ENCODE data around the gene GNG11.

Gene GNG11

DNA sequence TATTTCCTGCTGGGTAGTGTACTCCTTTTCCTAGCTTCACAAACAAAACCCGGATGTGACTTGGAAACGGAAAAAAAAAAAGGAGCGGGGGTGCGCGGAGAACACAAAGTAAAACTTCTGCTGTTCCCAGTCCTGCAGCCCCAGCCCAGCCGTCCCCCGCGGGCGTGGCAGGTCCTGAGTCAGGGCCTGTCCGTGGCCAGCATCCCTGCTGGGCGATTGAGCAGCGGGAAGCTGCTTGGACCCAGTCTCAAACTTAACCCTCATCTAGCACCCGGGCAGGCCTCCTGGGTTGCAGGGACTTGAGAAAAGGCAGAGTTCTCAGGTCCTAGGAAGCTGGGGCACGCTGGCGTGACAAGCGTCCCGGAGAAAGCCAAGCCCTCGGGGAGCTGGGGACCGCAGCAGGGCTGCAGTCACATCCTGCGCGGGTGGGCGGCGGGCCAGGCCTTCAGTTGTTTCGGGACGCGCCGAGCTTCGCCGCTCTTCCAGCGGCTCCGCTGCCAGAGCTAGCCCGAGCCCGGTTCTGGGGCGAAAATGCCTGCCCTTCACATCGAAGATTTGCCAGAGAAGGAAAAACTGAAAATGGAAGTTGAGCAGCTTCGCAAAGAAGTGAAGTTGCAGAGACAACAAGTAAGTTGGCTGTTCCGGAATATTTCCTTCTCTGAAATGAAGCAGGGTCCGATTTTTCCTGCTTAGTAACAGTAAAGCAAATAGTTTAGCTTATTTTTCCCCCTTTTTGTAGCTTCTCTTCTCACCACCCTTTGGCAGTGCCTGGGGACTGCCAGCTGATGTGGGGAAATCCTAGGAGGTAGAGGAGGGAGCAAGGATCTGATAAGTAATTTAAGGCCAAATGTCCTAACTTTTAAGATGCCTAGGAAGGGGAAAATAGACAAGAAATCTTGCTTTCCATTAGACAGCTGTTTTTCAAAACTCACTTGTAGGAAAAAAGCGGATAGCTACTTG is at the start of gene GNG11:
GNG11 (plus strand) TSS at position 129 of the 960 bp plus-strand sequence; CDS start at position 532, 403 bp downstream.
- H3K27ac ChIP-seq, result no peak within 1 kb of the TSS
- TF ChIP-seq, protein P1, sequence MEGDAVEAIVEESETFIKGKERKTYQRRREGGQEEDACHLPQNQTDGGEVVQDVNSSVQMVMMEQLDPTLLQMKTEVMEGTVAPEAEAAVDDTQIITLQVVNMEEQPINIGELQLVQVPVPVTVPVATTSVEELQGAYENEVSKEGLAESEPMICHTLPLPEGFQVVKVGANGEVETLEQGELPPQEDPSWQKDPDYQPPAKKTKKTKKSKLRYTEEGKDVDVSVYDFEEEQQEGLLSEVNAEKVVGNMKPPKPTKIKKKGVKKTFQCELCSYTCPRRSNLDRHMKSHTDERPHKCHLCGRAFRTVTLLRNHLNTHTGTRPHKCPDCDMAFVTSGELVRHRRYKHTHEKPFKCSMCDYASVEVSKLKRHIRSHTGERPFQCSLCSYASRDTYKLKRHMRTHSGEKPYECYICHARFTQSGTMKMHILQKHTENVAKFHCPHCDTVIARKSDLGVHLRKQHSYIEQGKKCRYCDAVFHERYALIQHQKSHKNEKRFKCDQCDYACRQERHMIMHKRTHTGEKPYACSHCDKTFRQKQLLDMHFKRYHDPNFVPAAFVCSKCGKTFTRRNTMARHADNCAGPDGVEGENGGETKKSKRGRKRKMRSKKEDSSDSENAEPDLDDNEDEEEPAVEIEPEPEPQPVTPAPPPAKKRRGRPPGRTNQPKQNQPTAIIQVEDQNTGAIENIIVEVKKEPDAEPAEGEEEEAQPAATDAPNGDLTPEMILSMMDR (conservative IDR thresholded peaks at IDR 0.05), result no peak

DNA sequence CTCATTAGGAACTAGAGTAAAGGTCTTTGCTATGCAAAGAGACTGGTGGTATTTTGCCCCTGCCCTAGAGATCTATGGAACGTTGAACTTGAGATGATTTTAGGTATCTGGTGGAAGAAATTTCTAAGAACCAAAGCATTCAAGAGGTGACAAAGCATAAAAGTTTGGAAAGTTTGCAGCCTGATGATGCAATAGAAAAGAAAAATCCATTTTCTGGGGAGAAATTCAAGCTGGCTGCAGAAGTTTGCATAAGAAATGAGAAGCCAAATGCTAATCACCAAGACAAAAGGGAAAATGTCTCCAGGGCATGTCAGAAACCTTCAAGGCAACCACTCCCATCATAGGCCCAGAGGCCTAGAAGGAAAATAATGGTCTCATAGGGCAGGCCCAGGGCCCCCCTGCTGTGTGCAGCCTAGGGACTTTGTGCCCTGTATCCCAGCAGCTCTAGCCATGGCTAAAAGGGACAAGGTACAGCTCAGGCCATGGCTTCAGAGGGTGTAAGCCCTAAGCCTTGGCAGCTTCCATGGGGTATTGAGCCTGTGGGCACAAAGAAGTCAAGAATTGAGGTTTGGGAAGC is 47.4 kb upstream of the GNG11 start:
- H3K27ac ChIP-seq, result no peak overlapping the region
- TF ChIP-seq, protein P1 (conservative IDR thresholded peaks at IDR 0.05), result no peak

DNA sequence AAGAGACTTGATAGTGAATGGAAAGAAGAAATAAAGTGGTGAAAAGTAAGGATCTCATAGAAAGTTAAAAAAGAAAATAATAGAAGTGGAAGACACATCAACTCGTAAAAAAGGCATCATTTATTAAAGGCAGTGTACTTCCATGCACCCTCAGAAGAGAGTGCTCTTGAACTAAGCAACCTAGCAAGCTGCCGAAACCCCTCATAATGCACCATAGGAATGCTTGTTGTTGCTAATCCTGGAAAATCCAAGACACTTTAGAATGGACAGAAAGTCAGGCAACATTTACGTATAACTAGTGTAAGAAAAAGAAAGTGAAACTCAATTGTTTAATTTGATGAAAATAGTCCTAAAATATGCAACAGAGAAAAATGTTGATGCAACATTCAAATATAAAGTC is 43.8 kb upstream of the GNG11 start:
- TF ChIP-seq, protein P1 (conservative IDR thresholded peaks at IDR 0.05), result no peak
- H3K27ac ChIP-seq, result no peak overlapping the region

DNA sequence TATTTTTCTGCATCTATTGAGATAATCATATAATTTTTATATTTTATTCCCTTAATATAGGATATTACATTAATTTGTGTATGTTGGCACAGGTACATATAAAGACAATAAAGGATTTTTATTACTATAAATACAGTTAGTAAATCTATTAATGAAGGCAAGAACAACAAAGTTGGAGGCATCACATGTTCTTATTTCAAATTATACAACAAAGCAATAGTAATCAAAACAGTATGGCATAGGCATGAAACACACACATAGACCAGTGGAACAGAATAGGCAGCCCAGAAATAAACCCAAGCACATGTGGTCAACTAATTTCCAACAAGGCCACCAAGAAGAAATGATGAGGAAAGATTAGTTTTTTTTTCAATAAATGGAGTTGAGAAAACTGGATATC is 42.2 kb upstream of the GNG11 start:
- TF ChIP-seq, protein P1 (conservative IDR thresholded peaks at IDR 0.05), result no peak

DNA sequence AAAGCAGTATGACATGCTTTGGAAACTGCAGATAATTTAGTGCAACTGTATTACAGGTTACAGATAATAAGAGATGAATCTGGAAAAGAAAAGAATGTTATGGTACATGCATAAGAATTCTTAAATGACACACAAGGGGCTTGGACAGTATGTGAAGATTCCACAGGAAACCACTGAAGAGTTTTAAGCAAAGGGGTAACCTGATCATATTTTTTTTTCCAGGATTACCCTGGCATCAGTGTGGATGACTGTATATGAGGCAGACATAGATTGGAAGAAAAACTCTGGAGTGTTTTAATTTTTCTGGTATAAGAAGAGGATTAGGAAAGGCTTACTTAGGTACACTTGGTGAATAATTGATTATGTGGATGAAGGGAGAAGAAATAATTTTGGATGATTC is 39.1 kb upstream of the GNG11 start:
- TF ChIP-seq, protein P1 (conservative IDR thresholded peaks at IDR 0.05), result no peak
- no peak overlapping the region for H3K27ac ChIP-seq

More for the DNA sequence above, 42.2 kb upstream of the GNG11 start:
- no peak overlapping the region for H3K27ac ChIP-seq

DNA sequence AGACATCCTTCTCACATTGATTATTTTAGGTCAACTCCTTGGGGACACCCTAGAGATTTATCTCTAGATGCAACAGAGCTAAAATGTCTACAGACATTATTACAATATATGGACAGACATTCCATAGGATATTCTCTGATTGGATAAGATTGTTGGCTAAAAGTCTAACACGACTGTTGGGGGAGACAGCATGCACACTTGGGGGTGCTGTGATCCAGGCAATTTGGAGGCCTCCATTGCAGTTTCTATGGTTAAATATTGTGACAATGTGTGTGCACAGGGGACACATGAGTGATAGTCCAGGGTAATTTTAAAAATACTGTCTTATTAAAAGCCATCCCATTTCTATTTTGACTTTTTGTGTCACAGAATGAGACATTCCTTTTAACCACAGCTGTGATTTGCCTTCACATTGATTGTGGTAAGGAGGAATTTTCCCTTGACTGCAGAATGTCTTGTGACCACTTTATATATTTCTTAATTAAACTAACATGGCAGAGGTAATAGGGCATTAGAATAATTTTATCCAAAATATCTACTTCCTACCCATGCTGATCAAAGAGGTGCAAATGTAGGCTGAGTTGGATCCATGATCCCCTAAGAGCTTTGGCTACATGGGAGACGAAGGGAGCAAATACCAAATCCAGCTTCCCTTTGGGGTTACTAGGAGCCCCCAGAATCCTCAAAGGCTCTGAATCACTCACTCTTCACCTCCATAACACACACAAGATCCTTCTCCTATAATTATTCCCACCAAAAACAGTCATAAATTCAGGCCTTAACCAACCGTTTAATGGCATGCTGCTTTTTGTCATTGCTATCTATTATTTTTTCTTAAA is 38.2 kb upstream of the GNG11 start:
- no peak overlapping the region for H3K27ac ChIP-seq
- TF ChIP-seq, protein P1 (conservative IDR thresholded peaks at IDR 0.05), result no peak

DNA sequence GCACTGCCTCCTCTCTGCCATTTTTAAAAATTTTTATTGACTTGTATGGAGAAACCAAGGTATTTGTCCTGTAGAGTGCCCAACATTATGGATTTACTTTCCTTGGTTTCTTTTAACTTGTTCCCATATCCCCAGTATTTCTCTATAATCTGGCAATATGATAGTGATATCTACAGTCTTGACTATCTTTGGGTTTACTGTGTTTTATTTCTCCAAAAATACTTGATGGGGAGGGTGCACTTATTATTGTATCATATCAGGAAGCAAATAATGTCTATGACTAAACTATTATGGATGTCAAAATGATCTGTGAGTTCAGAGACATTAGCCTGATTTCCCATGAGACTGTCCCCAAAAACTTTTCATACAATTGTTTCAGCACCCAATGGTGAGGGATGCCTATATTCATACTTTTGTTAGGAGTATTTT is 37.6 kb upstream of the GNG11 start:
- TF ChIP-seq, protein P1 (conservative IDR thresholded peaks at IDR 0.05), result no peak
- H3K27ac ChIP-seq, result no peak overlapping the region

Data from VCaP (cell line).